ENCODE results near the gene PCID2. TPM values are rescaled to one million over a fixed set of nuclear protein-coding genes. Genes with fewer than 3 reads are reported as not detected.
A peak's percentile ranks its signal among the peaks of the same experiment; 100 is the strongest.

Gene PCID2
- total and polyA plus RNA-seq, 2 experiments from 2014 or later, result 79.6 to 107 TPM

DNA sequence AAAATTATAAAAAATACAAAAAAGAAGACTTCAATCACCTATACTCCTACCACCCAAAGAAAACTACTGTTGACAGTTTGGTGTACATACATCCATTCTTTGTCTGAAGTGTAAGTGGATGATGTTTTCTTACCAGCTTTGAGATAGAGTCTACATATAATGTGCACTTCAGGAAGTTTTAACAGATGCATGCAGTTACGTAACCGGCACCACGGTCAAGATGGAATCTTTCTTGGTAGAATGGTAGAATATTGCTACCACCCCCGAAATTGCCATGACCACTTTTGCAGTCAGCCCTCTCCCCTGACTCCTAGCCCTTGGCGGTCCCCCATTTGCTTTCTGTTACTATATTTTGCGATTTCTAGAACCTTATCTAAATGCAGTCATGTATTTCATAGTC is 2.4 kb upstream of the PCID2 start:
- DNase-seq (ENCODE audit: low spot score) (no peak), ATAC-seq (no peak)
- Mint-ChIP-seq H3K4me1 (peaks cover 32% of the 10 kb centered on the region), H3K27me3 (ENCODE audit: insufficient read depth, low read depth, poor library complexity) (peaks cover 3% of the 10 kb centered on the region), H3K4me3 (peak overlapping the region; percentile 89), H3K9me3 (no peaks in the 10 kb centered on the region), H3K36me3 (ENCODE audit: low read depth) (peaks cover 46% of the 10 kb centered on the region), H3K27ac (0 out of 2 replicates have a peak overlapping the region, but pooled peaks have one; percentile 67)
- H3K27me3 ChIP-seq (ENCODE audit: insufficient read depth), result no peaks in the 10 kb centered on the region
- H3K27ac ChIP-seq (ENCODE audit: low read depth), result peak overlapping the region; percentile 35; the same call in 1 of the 2 replicates
- peaks cover 85% of the 10 kb centered on the region for H3K79me2 ChIP-seq (replicated peaks; ENCODE audit: insufficient read depth)
- peak overlapping the region; percentile 62 for H3K4me3 ChIP-seq
- H3K9me2 ChIP-seq (ENCODE audit: insufficient read depth), result no peaks in the 10 kb centered on the region; the same call in 1 of the 2 replicates
- H3K4me2 ChIP-seq, result peak overlapping the region; percentile 80
- peaks cover 45% of the 10 kb centered on the region for H4K20me1 ChIP-seq (replicated peaks; ENCODE audit: insufficient read depth)
- H3K36me3 ChIP-seq (ENCODE audit: insufficient read depth), result no peaks in the 10 kb centered on the region
- 0 out of 2 replicates have a peak, but pooled peaks cover 10% of the 10 kb centered on the region for H3F3A ChIP-seq (replicated peaks; ENCODE audit: low read depth)
- peaks cover 34% of the 10 kb centered on the region for H3K4me1 ChIP-seq (ENCODE audit: insufficient read depth)
- TF ChIP-seq ZNF114 (CRISPR knock-in tag; IDR thresholded peaks at IDR 0.05), result no peak
- TF ChIP-seq ZNF331 (CRISPR knock-in tag; IDR thresholded peaks at IDR 0.05; ENCODE audit: low read depth), result no peak
- no peak for TF ChIP-seq EZH2phosphoT487 (IDR thresholded peaks at IDR 0.05; ENCODE audit: unreplicated experiment)
- TF ChIP-seq JUNB (IDR thresholded peaks at IDR 0.05; ENCODE audit: unreplicated experiment), result no peak
- TF ChIP-seq STAT1 (IDR thresholded peaks at IDR 0.05; ENCODE audit: unreplicated experiment), result no peak
- TF ChIP-seq CREB1 (CRISPR knock-in tag; IDR thresholded peaks at IDR 0.05; ENCODE audit: low read depth), result no peak
- no peak for TF ChIP-seq POLR2AphosphoS5 (IDR thresholded peaks at IDR 0.05; ENCODE audit: low read depth)
- TF ChIP-seq EZH2 (IDR thresholded peaks at IDR 0.05; ENCODE audit: low read depth, unreplicated experiment), result no peak
- TF ChIP-seq, protein P1, sequence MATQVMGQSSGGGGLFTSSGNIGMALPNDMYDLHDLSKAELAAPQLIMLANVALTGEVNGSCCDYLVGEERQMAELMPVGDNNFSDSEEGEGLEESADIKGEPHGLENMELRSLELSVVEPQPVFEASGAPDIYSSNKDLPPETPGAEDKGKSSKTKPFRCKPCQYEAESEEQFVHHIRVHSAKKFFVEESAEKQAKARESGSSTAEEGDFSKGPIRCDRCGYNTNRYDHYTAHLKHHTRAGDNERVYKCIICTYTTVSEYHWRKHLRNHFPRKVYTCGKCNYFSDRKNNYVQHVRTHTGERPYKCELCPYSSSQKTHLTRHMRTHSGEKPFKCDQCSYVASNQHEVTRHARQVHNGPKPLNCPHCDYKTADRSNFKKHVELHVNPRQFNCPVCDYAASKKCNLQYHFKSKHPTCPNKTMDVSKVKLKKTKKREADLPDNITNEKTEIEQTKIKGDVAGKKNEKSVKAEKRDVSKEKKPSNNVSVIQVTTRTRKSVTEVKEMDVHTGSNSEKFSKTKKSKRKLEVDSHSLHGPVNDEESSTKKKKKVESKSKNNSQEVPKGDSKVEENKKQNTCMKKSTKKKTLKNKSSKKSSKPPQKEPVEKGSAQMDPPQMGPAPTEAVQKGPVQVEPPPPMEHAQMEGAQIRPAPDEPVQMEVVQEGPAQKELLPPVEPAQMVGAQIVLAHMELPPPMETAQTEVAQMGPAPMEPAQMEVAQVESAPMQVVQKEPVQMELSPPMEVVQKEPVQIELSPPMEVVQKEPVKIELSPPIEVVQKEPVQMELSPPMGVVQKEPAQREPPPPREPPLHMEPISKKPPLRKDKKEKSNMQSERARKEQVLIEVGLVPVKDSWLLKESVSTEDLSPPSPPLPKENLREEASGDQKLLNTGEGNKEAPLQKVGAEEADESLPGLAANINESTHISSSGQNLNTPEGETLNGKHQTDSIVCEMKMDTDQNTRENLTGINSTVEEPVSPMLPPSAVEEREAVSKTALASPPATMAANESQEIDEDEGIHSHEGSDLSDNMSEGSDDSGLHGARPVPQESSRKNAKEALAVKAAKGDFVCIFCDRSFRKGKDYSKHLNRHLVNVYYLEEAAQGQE (IDR thresholded peaks at IDR 0.05; ENCODE audit: unreplicated experiment), result no peak
- TF ChIP-seq, protein P2, sequence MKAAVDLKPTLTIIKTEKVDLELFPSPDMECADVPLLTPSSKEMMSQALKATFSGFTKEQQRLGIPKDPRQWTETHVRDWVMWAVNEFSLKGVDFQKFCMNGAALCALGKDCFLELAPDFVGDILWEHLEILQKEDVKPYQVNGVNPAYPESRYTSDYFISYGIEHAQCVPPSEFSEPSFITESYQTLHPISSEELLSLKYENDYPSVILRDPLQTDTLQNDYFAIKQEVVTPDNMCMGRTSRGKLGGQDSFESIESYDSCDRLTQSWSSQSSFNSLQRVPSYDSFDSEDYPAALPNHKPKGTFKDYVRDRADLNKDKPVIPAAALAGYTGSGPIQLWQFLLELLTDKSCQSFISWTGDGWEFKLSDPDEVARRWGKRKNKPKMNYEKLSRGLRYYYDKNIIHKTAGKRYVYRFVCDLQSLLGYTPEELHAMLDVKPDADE (IDR thresholded peaks at IDR 0.05), result no peak
- TF ChIP-seq, protein P3, sequence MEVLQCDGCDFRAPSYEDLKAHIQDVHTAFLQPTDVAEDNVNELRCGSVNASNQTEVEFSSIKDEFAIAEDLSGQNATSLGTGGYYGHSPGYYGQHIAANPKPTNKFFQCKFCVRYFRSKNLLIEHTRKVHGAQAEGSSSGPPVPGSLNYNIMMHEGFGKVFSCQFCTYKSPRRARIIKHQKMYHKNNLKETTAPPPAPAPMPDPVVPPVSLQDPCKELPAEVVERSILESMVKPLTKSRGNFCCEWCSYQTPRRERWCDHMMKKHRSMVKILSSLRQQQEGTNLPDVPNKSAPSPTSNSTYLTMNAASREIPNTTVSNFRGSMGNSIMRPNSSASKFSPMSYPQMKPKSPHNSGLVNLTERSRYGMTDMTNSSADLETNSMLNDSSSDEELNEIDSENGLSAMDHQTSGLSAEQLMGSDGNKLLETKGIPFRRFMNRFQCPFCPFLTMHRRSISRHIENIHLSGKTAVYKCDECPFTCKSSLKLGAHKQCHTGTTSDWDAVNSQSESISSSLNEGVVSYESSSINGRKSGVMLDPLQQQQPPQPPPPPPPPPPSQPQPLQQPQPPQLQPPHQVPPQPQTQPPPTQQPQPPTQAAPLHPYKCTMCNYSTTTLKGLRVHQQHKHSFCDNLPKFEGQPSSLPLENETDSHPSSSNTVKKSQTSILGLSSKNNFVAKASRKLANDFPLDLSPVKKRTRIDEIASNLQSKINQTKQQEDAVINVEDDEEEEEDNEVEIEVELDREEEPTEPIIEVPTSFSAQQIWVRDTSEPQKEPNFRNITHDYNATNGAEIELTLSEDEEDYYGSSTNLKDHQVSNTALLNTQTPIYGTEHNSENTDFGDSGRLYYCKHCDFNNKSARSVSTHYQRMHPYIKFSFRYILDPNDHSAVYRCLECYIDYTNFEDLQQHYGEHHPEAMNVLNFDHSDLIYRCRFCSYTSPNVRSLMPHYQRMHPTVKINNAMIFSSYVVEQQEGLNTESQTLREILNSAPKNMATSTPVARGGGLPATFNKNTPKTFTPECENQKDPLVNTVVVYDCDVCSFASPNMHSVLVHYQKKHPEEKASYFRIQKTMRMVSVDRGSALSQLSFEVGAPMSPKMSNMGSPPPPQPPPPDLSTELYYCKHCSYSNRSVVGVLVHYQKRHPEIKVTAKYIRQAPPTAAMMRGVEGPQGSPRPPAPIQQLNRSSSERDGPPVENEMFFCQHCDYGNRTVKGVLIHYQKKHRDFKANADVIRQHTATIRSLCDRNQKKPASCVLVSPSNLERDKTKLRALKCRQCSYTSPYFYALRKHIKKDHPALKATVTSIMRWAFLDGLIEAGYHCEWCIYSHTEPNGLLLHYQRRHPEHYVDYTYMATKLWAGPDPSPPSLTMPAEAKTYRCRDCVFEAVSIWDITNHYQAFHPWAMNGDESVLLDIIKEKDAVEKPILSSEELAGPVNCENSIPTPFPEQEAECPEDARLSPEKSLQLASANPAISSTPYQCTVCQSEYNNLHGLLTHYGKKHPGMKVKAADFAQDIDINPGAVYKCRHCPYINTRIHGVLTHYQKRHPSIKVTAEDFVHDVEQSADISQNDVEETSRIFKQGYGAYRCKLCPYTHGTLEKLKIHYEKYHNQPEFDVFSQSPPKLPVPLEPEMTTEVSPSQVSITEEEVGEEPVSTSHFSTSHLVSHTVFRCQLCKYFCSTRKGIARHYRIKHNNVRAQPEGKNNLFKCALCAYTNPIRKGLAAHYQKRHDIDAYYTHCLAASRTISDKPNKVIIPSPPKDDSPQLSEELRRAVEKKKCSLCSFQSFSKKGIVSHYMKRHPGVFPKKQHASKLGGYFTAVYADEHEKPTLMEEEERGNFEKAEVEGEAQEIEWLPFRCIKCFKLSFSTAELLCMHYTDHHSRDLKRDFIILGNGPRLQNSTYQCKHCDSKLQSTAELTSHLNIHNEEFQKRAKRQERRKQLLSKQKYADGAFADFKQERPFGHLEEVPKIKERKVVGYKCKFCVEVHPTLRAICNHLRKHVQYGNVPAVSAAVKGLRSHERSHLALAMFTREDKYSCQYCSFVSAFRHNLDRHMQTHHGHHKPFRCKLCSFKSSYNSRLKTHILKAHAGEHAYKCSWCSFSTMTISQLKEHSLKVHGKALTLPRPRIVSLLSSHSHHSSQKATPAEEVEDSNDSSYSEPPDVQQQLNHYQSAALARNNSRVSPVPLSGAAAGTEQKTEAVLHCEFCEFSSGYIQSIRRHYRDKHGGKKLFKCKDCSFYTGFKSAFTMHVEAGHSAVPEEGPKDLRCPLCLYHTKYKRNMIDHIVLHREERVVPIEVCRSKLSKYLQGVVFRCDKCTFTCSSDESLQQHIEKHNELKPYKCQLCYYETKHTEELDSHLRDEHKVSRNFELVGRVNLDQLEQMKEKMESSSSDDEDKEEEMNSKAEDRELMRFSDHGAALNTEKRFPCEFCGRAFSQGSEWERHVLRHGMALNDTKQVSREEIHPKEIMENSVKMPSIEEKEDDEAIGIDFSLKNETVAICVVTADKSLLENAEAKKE (CRISPR knock-in tag; IDR thresholded peaks at IDR 0.05), result no peak
- TF ChIP-seq, protein P4, sequence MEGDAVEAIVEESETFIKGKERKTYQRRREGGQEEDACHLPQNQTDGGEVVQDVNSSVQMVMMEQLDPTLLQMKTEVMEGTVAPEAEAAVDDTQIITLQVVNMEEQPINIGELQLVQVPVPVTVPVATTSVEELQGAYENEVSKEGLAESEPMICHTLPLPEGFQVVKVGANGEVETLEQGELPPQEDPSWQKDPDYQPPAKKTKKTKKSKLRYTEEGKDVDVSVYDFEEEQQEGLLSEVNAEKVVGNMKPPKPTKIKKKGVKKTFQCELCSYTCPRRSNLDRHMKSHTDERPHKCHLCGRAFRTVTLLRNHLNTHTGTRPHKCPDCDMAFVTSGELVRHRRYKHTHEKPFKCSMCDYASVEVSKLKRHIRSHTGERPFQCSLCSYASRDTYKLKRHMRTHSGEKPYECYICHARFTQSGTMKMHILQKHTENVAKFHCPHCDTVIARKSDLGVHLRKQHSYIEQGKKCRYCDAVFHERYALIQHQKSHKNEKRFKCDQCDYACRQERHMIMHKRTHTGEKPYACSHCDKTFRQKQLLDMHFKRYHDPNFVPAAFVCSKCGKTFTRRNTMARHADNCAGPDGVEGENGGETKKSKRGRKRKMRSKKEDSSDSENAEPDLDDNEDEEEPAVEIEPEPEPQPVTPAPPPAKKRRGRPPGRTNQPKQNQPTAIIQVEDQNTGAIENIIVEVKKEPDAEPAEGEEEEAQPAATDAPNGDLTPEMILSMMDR (conservative IDR thresholded peaks at IDR 0.05; ENCODE audit: low read depth in 2 of 2), result no peak
- TF ChIP-seq NANOG (IDR thresholded peaks at IDR 0.05; ENCODE audit: borderline replicate concordance), result no peak
- H2AFZ ChIP-seq, result no peak overlapping the region
